HCT116 (cell line): Measurements from ENCODE around the gene TUBB6. TPM values are rescaled to one million over a fixed set of nuclear protein-coding genes. Genes with fewer than 3 reads are reported as not detected.

ENCODE experiments used
- ATAC-seq: fragments of 200-7000 bp; cut with Tn5 transposase; 2 replicates; pipeline ENCODE4 v1.9.1; 2020; ENCODE audit warnings: mild to moderate bottlenecking, moderate library complexity
- BruUV-seq: library from RNA; stranded (reverse); fragments of 400-500 nt; replicated peaks from 2 replicates; lab custom pipeline; 2021; lab: Mats Ljungman, UMichigan
- CTCF ChIA-PET: fragments of 300-600 bp; sonication (Branson Sonifier 250); formaldehyde crosslinking; loops from one replicate; lab custom pipeline; 2021; ENCODE audit warnings: antibody characterized with exemption; lab: Charles Lee
- POLR2A ChIA-PET: fragments of 300-600, 350-600 bp; sonication (Branson Sonifier 250); formaldehyde crosslinking; loops from one replicate; lab custom pipeline; 2021; ENCODE audit warnings: antibody characterized with exemption; lab: Charles Lee
- RAD21 ChIA-PET, 2 experiments: fragments of 300-600 bp; sonication (Branson Sonifier 250); formaldehyde crosslinking; loops; one replicate each; lab custom pipeline; 2023; ENCODE audit warnings: low total read pairs in 2 of 2; ENCODE audit not compliant: uncharacterized antibody in 2 of 2, unreplicated experiment in 2 of 2, low non-redundant PET in 1 of 2; lab: Charles Lee
- DNase-seq: peaks from one replicate; pipeline ENCODE4 v3.0.0-alpha.2; 2010; ENCODE audit warnings: low read depth, low spot score
- H2AFZ ChIP-seq: fragments of 200-600 bp; shearing (Covaris generic), sonication (generic); 2 replicates; pipeline ENCODE4 v1.6.1; 2017; ENCODE audit warnings: low read depth, mixed run types, mixed read lengths, antibody characterized with exemption, low read length; ENCODE audit not compliant: poor library complexity, severe bottlenecking
- H3K27ac ChIP-seq: 2 replicates; pipeline ENCODE4 v1.5.1; 2012; ENCODE audit warnings: low read depth, low read length
- H3K27me3 ChIP-seq: fragments of 200-600 bp; sonication (generic); 2 replicates; pipeline ENCODE4 v1.6.1; 2016; ENCODE audit warnings: mixed run types, low read length, mixed read lengths; ENCODE audit not compliant: insufficient read depth
- H3K36me3 ChIP-seq, 2 experiments: fragments of 200-500 bp in 1 of 2; fragments of 200-600 bp in 1 of 2; sonication (Bioruptor generic) in 1 of 2; sonication (generic) in 1 of 2; 2 replicates each; pipeline versions ENCODE4 v1.5.1 to v1.6.1; 2014 to 2016; ENCODE audit warnings: low read length in 2 of 2, inconsistent platforms in 1 of 2, mixed read lengths in 1 of 2, mixed run types in 1 of 2; ENCODE audit not compliant: insufficient read depth in 2 of 2, control insufficient read depth in 1 of 2
- H3K4me1 ChIP-seq, 2 experiments: fragments of 200-600 bp in 1 of 2; sonication (generic) in 1 of 2; 2 replicates each; pipeline versions ENCODE4 v1.5.1 to v1.6.1; 2012 to 2017; ENCODE audit warnings: low read length in 2 of 2, inconsistent platforms in 1 of 2, mild to moderate bottlenecking in 1 of 2, mixed read lengths in 1 of 2, mixed run types in 1 of 2, moderate library complexity in 1 of 2; ENCODE audit not compliant: insufficient read depth in 2 of 2, control insufficient read depth in 1 of 2
- H3K4me2 ChIP-seq: fragments of 200-600 bp; sonication (generic); 2 replicates; pipeline ENCODE4 v1.6.1; 2017; ENCODE audit warnings: mixed run types, low read length, mixed read lengths
- H3K4me3 ChIP-seq, 2 experiments: fragments of 200-600 bp in 1 of 2; sonication (generic) in 1 of 2; replicated peaks in 1 of 2; 2 replicates each; pipeline ENCODE4 v1.5.1; 2011 to 2016; ENCODE audit warnings: low read length in 2 of 2, control low read depth in 1 of 2, low read depth in 1 of 2, mild to moderate bottlenecking in 1 of 2, mixed read lengths in 1 of 2, mixed run types in 1 of 2
- H3K79me2 ChIP-seq: fragments of 200-600 bp; sonication (generic); 2 replicates; pipeline ENCODE4 v1.6.1; 2017; ENCODE audit warnings: mild to moderate bottlenecking, mixed run types, low read length, moderate library complexity, mixed read lengths; ENCODE audit not compliant: insufficient read depth
- H3K9ac ChIP-seq: fragments of 200-600 bp; sonication (generic); 2 replicates; pipeline ENCODE4 v1.6.1; 2016; ENCODE audit warnings: low read length, mixed read lengths
- H3K9me2 ChIP-seq: fragments of 200-600 bp; sonication (generic), shearing (Covaris generic); 2 replicates; pipeline ENCODE4 v1.6.1; 2017; ENCODE audit warnings: mixed run types, mild to moderate bottlenecking, moderate library complexity; ENCODE audit not compliant: insufficient read depth
- H3K9me3 ChIP-seq, 2 experiments: fragments of 200-500 bp in 1 of 2; fragments of 200-600 bp in 1 of 2; sonication (Bioruptor generic) in 1 of 2; sonication (generic) in 1 of 2; 2 replicates each; pipeline ENCODE4 v1.6.1; 2014 to 2017; ENCODE audit warnings: low read length in 2 of 2, mixed read lengths in 2 of 2, inconsistent platforms in 1 of 2, low read depth in 1 of 2, mild to moderate bottlenecking in 1 of 2, mixed run types in 1 of 2, moderate library complexity in 1 of 2; ENCODE audit not compliant: control insufficient read depth in 1 of 2, insufficient read depth in 1 of 2
- H4K20me1 ChIP-seq: fragments of 200-600 bp; sonication (generic), shearing (Covaris generic); 2 replicates; pipeline ENCODE4 v1.6.1; 2017; ENCODE audit warnings: mixed run types, mild to moderate bottlenecking, moderate library complexity; ENCODE audit not compliant: insufficient read depth
- CEBPB ChIP-seq: IDR thresholded peaks from 2 replicates; pipeline ENCODE4 v1.6.1; 2012; ENCODE audit warnings: low read depth
- CTCF ChIP-seq, 3 experiments: fragments of 200-600 bp in 1 of 3; sonication (generic) in 1 of 3; IDR thresholded peaks in 2 of 3; conservative IDR thresholded peaks in 1 of 3; 2 replicates each; pipeline ENCODE4 v1.5.1; 2012 to 2017; ENCODE audit warnings: low read depth in 2 of 3, low read length in 2 of 3, antibody characterized with exemption in 1 of 3, borderline replicate concordance in 1 of 3, control low read depth in 1 of 3, mild to moderate bottlenecking in 1 of 3, mixed read lengths in 1 of 3, mixed run types in 1 of 3, moderate library complexity in 1 of 3; ENCODE audit not compliant: insufficient read depth in 1 of 3
- ELF1 ChIP-seq: IDR thresholded peaks from 2 replicates; pipeline ENCODE4 v1.6.1; 2012; ENCODE audit warnings: low read depth, borderline replicate concordance
- FOSL1 ChIP-seq: IDR thresholded peaks from 2 replicates; pipeline ENCODE4 v1.6.1; 2012; ENCODE audit warnings: low read depth
- POLR2AphosphoS5 ChIP-seq: IDR thresholded peaks from 2 replicates; pipeline ENCODE4 v1.6.1; 2011; ENCODE audit warnings: mild to moderate bottlenecking, low read depth, low read length, moderate library complexity
- RAD21 ChIP-seq: IDR thresholded peaks from 2 replicates; pipeline ENCODE4 v1.6.1; 2012; ENCODE audit warnings: low read depth, mild to moderate bottlenecking
- SRF ChIP-seq: IDR thresholded peaks from 2 replicates; pipeline ENCODE4 v1.6.1; 2012; ENCODE audit warnings: low read depth
- ZBTB33 ChIP-seq: IDR thresholded peaks from 2 replicates; pipeline ENCODE4 v1.6.1; 2011; ENCODE audit warnings: mild to moderate bottlenecking, low read length, moderate library complexity; ENCODE audit not compliant: insufficient replicate concordance; ENCODE audit errors: extremely low read depth
- intact Hi-C: fragments of 100-400 bp; cut with micrococcal nuclease; formaldehyde crosslinking; loops from 2 replicates; pipeline ENCODE4 v1.10.0; 2022
- total RNA-seq: library from RNA; stranded (reverse); gene quantifications from one replicate; pipeline ENCODE4 v1.2.1, GENCODE V29; 2021; ENCODE audit not compliant: unreplicated experiment

TUBB6 gene
- total RNA-seq, 1 experiment from 2014 or later = 87.4 TPM

GRCh38 chr18:12346240-12346565 lies 38.2 kb downstream of the TUBB6 start:
- Histone ChIP-seq H3K27ac (no peak overlapping the region), H3K79me2 (no peaks in the 10 kb centered on the region), H3K4me3 (no peak overlapping the region), H3K9me3 (no peaks in the 10 kb centered on the region), H3K27me3 (no peaks in the 10 kb centered on the region), H3K9me2 (no peaks in the 10 kb centered on the region), H2AFZ (no peak overlapping the region), H3K4me1 (no peaks in the 10 kb centered on the region), H4K20me1 (no peaks in the 10 kb centered on the region), H3K9ac (no peak overlapping the region), H3K36me3 (peaks cover 42 to 44% of the 10 kb centered on the region in 2 experiments), H3K4me2 (no peak overlapping the region)
- DNase-seq (no peak), ATAC-seq (no peak)
- ChIA-PET CTCF (interaction anchor here (0.8 kb wide), 1 partner anchor 18 kb away, joined by 3 read pairs; no protein-coding TSS in a partner anchor), POLR2A (no interaction called here), RAD21 (no interaction called here)
- intact Hi-C loops = no loop called here
- BruUV-seq = no TSS peak
- TF ChIP-seq SRF (no peak), CEBPB (no peak), ZBTB33 (no peak), FOSL1 (no peak), POLR2AphosphoS5 (no peak), RAD21 (no peak), ELF1 (no peak), CTCF (IDR thresholded peaks at IDR 0.05 in 2 of 3, conservative IDR thresholded peaks at IDR 0.05 in 1 of 3; ENCODE audit: borderline replicate concordance in 1 of 3, insufficient read depth in 1 of 3, low read depth in 2 of 3, low read length in 2 of 3) (no peak)
